WTC11 (cell line): Measurements from ENCODE around the gene CEP135. TPM values are rescaled to one million over a fixed set of nuclear protein-coding genes. Genes with fewer than 3 reads are reported as not detected.

ENCODE experiments used
- ATAC-seq: fragments of 200-7000 bp; cut with Tn5 transposase; 2 replicates; pipeline ENCODE4 v1.10.0; 2021; ENCODE audit warnings: mild to moderate bottlenecking, moderate library complexity
- CTCF ChIA-PET: fragments of 300-600 bp; sonication (Branson Sonifier 250); formaldehyde crosslinking; loops from one replicate; lab custom pipeline; 2021; ENCODE audit warnings: antibody characterized with exemption; lab: Charles Lee
- POLR2A ChIA-PET: fragments of 350-600 bp; sonication (Branson Sonifier 250); formaldehyde crosslinking; loops from one replicate; lab custom pipeline; 2021; ENCODE audit warnings: antibody characterized with exemption; lab: Charles Lee
- DNase-seq: peaks from one replicate; pipeline ENCODE4 v3.0.0; 2021; ENCODE audit warnings: low spot score
- H3K27ac Mint-ChIP-seq: 2 replicates; pipeline ENCODE4 v1.8.0; 2021; ENCODE audit warnings: mixed read lengths
- H3K27me3 Mint-ChIP-seq: 2 replicates; pipeline ENCODE4 v1.8.0; 2021; ENCODE audit warnings: low read depth, mild to moderate bottlenecking, moderate library complexity, mixed read lengths
- H3K36me3 Mint-ChIP-seq: 2 replicates; pipeline ENCODE4 v1.8.0; 2021; ENCODE audit warnings: mixed read lengths
- H3K4me1 Mint-ChIP-seq: 2 replicates; pipeline ENCODE4 v1.8.0; 2022; ENCODE audit warnings: mixed read lengths
- H3K4me3 Mint-ChIP-seq: 2 replicates; pipeline ENCODE4 v1.8.0; 2021; ENCODE audit warnings: mild to moderate bottlenecking, moderate library complexity, mixed read lengths
- H3K9me3 Mint-ChIP-seq: 2 replicates; pipeline ENCODE4 v1.8.0; 2021; ENCODE audit warnings: mixed read lengths
- AR ChIP-seq: fragments of 250-450 bp; sonication (Bioruptor Pico); IDR thresholded peaks from 2 replicates; pipeline ENCODE4 v1.9.0; 2021; ENCODE audit warnings: mild to moderate bottlenecking
- ATF1 ChIP-seq: sonication (generic); formaldehyde crosslinking; IDR thresholded peaks from 2 replicates; pipeline ENCODE4 v1.8.1; 2023; ENCODE audit warnings: mild to moderate bottlenecking, moderate library complexity, missing genetic modification reagents
- ATF2 ChIP-seq: sonication (generic); formaldehyde crosslinking; IDR thresholded peaks from 2 replicates; pipeline ENCODE4 v1.8.1; 2022; ENCODE audit warnings: low read depth, missing genetic modification reagents, borderline replicate concordance
- ELF4 ChIP-seq: sonication (generic); formaldehyde crosslinking; IDR thresholded peaks from 2 replicates; pipeline ENCODE4 v1.8.1; 2022; ENCODE audit warnings: low read depth, mild to moderate bottlenecking, moderate library complexity, missing genetic modification reagents
- EMX1 ChIP-seq: fragments of 250-450 bp; sonication (Bioruptor Pico); IDR thresholded peaks from 2 replicates; pipeline ENCODE4 v1.8.0; 2021; ENCODE audit warnings: mild to moderate bottlenecking
- FOXK1 ChIP-seq: sonication (generic); formaldehyde crosslinking; IDR thresholded peaks from 2 replicates; pipeline ENCODE4 v1.8.0; 2022; ENCODE audit warnings: mild to moderate bottlenecking, moderate library complexity, missing genetic modification reagents
- FOXP4 ChIP-seq: sonication (generic); formaldehyde crosslinking; IDR thresholded peaks from 2 replicates; pipeline ENCODE4 v1.8.0; 2022; ENCODE audit warnings: mild to moderate bottlenecking, missing genetic modification reagents
- KAT7 ChIP-seq: sonication (generic); formaldehyde crosslinking; IDR thresholded peaks from 2 replicates; pipeline ENCODE4 v1.8.1; 2023; ENCODE audit warnings: missing genetic modification reagents, mild to moderate bottlenecking, borderline replicate concordance
- NFATC4 ChIP-seq: fragments of 250-450 bp; sonication (Bioruptor Pico); IDR thresholded peaks from 2 replicates; pipeline ENCODE4 v1.9.0; 2021; ENCODE audit warnings: mild to moderate bottlenecking
- NFE2L1 ChIP-seq: sonication (generic); formaldehyde crosslinking; IDR thresholded peaks from 2 replicates; pipeline ENCODE4 v1.8.1; 2023; ENCODE audit warnings: missing genetic modification reagents
- PRDM15 ChIP-seq: sonication (generic); formaldehyde crosslinking; IDR thresholded peaks from 2 replicates; pipeline ENCODE4 v1.8.0; 2022; ENCODE audit warnings: missing genetic modification reagents
- PREB ChIP-seq: sonication (generic); formaldehyde crosslinking; IDR thresholded peaks from 2 replicates; pipeline ENCODE4 v1.8.1; 2022; ENCODE audit warnings: mild to moderate bottlenecking, missing genetic modification reagents, moderate library complexity, borderline replicate concordance
- RORB ChIP-seq: fragments of 250-450 bp; sonication (Bioruptor Pico); IDR thresholded peaks from 2 replicates; pipeline ENCODE4 v1.9.0; 2021; ENCODE audit warnings: mild to moderate bottlenecking
- STAT6 ChIP-seq: sonication (generic); formaldehyde crosslinking; conservative IDR thresholded peaks from 2 replicates; pipeline ENCODE4 v1.8.1; 2023; ENCODE audit warnings: mild to moderate bottlenecking, low read depth, missing genetic modification reagents, moderate library complexity
- ZNF281 ChIP-seq: sonication (generic); formaldehyde crosslinking; IDR thresholded peaks from 2 replicates; pipeline ENCODE4 v1.8.0; 2023; ENCODE audit warnings: mild to moderate bottlenecking, missing genetic modification reagents
- ZNF396 ChIP-seq: fragments of 250-450 bp; sonication (Bioruptor Pico); IDR thresholded peaks from 2 replicates; pipeline ENCODE4 v1.8.0; 2021; ENCODE audit warnings: mild to moderate bottlenecking, moderate library complexity, borderline replicate concordance
- ZNF416 ChIP-seq: fragments of 250-450 bp; sonication (Bioruptor Pico); IDR thresholded peaks from 2 replicates; pipeline ENCODE4 v1.9.0; 2021; ENCODE audit warnings: mild to moderate bottlenecking, inconsistent platforms
- total RNA-seq: library from RNA; stranded (reverse); gene quantifications from 3 replicates; pipeline ENCODE4 v1.2.3, GENCODE V29; 2021

Gene CEP135
- total RNA-seq, 1 experiment from 2014 or later, result 13.6 TPM

GRCh38 chr4:56007154-56007553 is 58.4 kb downstream of the CEP135 start (continued):
- no peak for TF ChIP-seq ATF1 (CRISPR knock-in tag)
- TF ChIP-seq FOXK1 (CRISPR knock-in tag), result no peak
- TF ChIP-seq ELF4 (CRISPR knock-in tag), result no peak
- no peak for TF ChIP-seq STAT6 (CRISPR knock-in tag)
- TF ChIP-seq ZNF396 (CRISPR knock-in tag), result no peak
- no peak for TF ChIP-seq NFATC4

- Mint-ChIP-seq H3K27me3 (no peaks in the 10 kb centered on the region), H3K4me1 (no peaks in the 10 kb centered on the region), H3K9me3 (no peaks in the 10 kb centered on the region), H3K27ac (no peak overlapping the region), H3K36me3 (peaks cover 25% of the 10 kb centered on the region), H3K4me3 (no peak overlapping the region)
- POLR2A ChIA-PET, result no interaction called here
- CTCF ChIA-PET, result interaction anchor here (1.6 kb wide), 1 partner anchor 60 kb away, joined by 4 read pairs; the partner anchor contains the start of gene CEP135
- TF ChIP-seq KAT7 (CRISPR knock-in tag) (no peak), PREB (CRISPR knock-in tag) (no peak)
- ATAC-seq (no peak), DNase-seq (no peak)
Measured at GRCh38 chr4:56008206-56008605, 59.5 kb downstream of the CEP135 start.

GRCh38 chr4:56026596-56026995 is 77.9 kb downstream of the CEP135 start:
- peaks cover 26% of the 10 kb centered on the region for H3K36me3 Mint-ChIP-seq
- no peak for DNase-seq
- H3K9me3 Mint-ChIP-seq, result 0 out of 2 replicates have a peak, but pooled peaks cover 3% of the 10 kb centered on the region
- H3K27ac Mint-ChIP-seq, result no peak overlapping the region
- H3K27me3 Mint-ChIP-seq, result no peaks in the 10 kb centered on the region
- no peak for ATAC-seq
- no peak overlapping the region for H3K4me3 Mint-ChIP-seq
- no peaks in the 10 kb centered on the region for H3K4me1 Mint-ChIP-seq
- ChIA-PET POLR2A (no interaction called here), CTCF (no interaction called here)
- no peak for TF ChIP-seq ATF2 (CRISPR knock-in tag)
- TF ChIP-seq ZNF281 (CRISPR knock-in tag), result no peak
- no peak for TF ChIP-seq ATF1 (CRISPR knock-in tag)
- no peak for TF ChIP-seq ZNF416
- TF ChIP-seq PRDM15 (CRISPR knock-in tag), result no peak
- no peak for TF ChIP-seq NFE2L1 (CRISPR knock-in tag)
- no peak for TF ChIP-seq RORB
- TF ChIP-seq AR (CRISPR knock-in tag), result no peak
- TF ChIP-seq FOXP4 (CRISPR knock-in tag), result no peak
- no peak for TF ChIP-seq EMX1 (CRISPR knock-in tag)
